ENCODE results near the gene MAST4. TPM values are rescaled to one million over a fixed set of nuclear protein-coding genes. Genes with fewer than 3 reads are reported as not detected.
"Not testable (repeated sequence)": the region's sequence is repeated elsewhere in the genome, so short reads cannot be mapped to it uniquely, and the experiment has no call there.

MAST4 gene
- total RNA-seq, 2 donors from 2014 or later, result 11.0 to 11.5 TPM

GRCh38 chr5:66694036-66694435 lies 97.8 kb downstream of the MAST4 start:
- peaks cover 5% of the 10 kb centered on the region for H3K27me3 ChIP-seq (ENCODE audit: control insufficient read depth, insufficient read depth, low read length, poor library complexity, severe bottlenecking)
- Mint-ChIP-seq H3K9me3 (peaks cover 5% of the 10 kb centered on the region), H3K4me1 (peaks cover 17% of the 10 kb centered on the region), H3K27me3 (ENCODE audit: insufficient read depth) (no peaks in the 10 kb centered on the region), H3K4me3 (no peak overlapping the region), H3K36me3 (ENCODE audit: low read depth) (no peaks in the 10 kb centered on the region), H3K27ac (no peak overlapping the region)
- H3K4me3 ChIP-seq (ENCODE audit: low read length), result no peak overlapping the region
- no peak for TF ChIP-seq CTCF (conservative IDR thresholded peaks at IDR 0.05)
- DNase-seq, result no peak
- H3K9ac ChIP-seq (ENCODE audit: extremely low read depth, low read length, poor library complexity, severe bottlenecking), result no peak overlapping the region
- H3K36me3 ChIP-seq (ENCODE audit: control insufficient read depth, insufficient read depth, low read length), result no peaks in the 10 kb centered on the region
- no peak overlapping the region for H3K27ac ChIP-seq (ENCODE audit: low read depth, low read length)
- H3K4me1 ChIP-seq (ENCODE audit: control insufficient read depth, insufficient read depth, low read length), result peaks cover 9% of the 10 kb centered on the region
- 89 to 100% methylated on average over 3 of the region's 3 CpGs for WGBS, 2 experiments (ENCODE audit: insufficient coverage in 1 of 2, insufficient read length in 1 of 2)
- H3K9me3 ChIP-seq (ENCODE audit: control insufficient read depth, low read length), result no peaks in the 10 kb centered on the region

- H3K4me1 Mint-ChIP-seq, result peaks cover 18% of the 10 kb centered on the region
- 100% methylated on average over 1 of the region's 2 CpGs; no CpG with 5 or more reads in 1 of the 2 experiments for WGBS, 2 experiments (ENCODE audit: insufficient coverage in 1 of 2, insufficient read length in 1 of 2)
- not testable (repeated sequence) for H3K4me3 Mint-ChIP-seq; H3K4me3 ChIP-seq (ENCODE audit: low read length); DNase-seq; H3K4me1 ChIP-seq (ENCODE audit: control insufficient read depth, insufficient read depth, low read length); H3K9ac ChIP-seq (ENCODE audit: extremely low read depth, low read length, poor library complexity, severe bottlenecking); H3K27me3 ChIP-seq (ENCODE audit: control insufficient read depth, insufficient read depth, low read length, poor library complexity, severe bottlenecking); H3K9me3 ChIP-seq (ENCODE audit: control insufficient read depth, low read length); H3K36me3 Mint-ChIP-seq (ENCODE audit: low read depth); H3K27ac ChIP-seq (ENCODE audit: low read depth, low read length); H3K27me3 Mint-ChIP-seq (ENCODE audit: insufficient read depth); H3K9me3 Mint-ChIP-seq; H3K36me3 ChIP-seq (ENCODE audit: control insufficient read depth, insufficient read depth, low read length); H3K27ac Mint-ChIP-seq
Observed at GRCh38 chr5:66695840-66696239, 99.6 kb downstream of the MAST4 start.

- Histone ChIP-seq H3K36me3 (ENCODE audit: control insufficient read depth, insufficient read depth, low read length) (no peaks in the 10 kb centered on the region), H3K9ac (ENCODE audit: extremely low read depth, low read length, poor library complexity, severe bottlenecking) (no peak overlapping the region), H3K27me3 (ENCODE audit: control insufficient read depth, insufficient read depth, low read length, poor library complexity, severe bottlenecking) (no peaks in the 10 kb centered on the region), H3K4me1 (ENCODE audit: control insufficient read depth, insufficient read depth, low read length) (peaks cover 9% of the 10 kb centered on the region), H3K4me3 (ENCODE audit: low read length) (no peak overlapping the region), H3K9me3 (ENCODE audit: control insufficient read depth, low read length) (no peaks in the 10 kb centered on the region), H3K27ac (ENCODE audit: low read depth, low read length) (no peak overlapping the region)
- TF ChIP-seq CTCF (conservative IDR thresholded peaks at IDR 0.05), result no peak
- H3K27me3 Mint-ChIP-seq (ENCODE audit: insufficient read depth), result peaks cover 16% of the 10 kb centered on the region
- H3K27ac Mint-ChIP-seq, result no peak overlapping the region
- no peak for DNase-seq
- H3K9me3 Mint-ChIP-seq, result peaks cover 5% of the 10 kb centered on the region
- WGBS, 2 experiments (ENCODE audit: insufficient coverage in 1 of 2, insufficient read length in 1 of 2), result 86 to 90% methylated on average over 6 of the region's 6 CpGs
- H3K4me1 Mint-ChIP-seq, result peaks cover 18% of the 10 kb centered on the region
- H3K4me3 Mint-ChIP-seq, result no peak overlapping the region
- H3K36me3 Mint-ChIP-seq (ENCODE audit: low read depth), result no peaks in the 10 kb centered on the region
Observed at GRCh38 chr5:66697796-66698564, 101.8 kb downstream of the MAST4 start.

All from endodermal cell (in vitro differentiated cells).